GM10266 (cell line): Measurements from ENCODE around the gene WSB2.
A peak's percentile ranks its signal among the peaks of the same experiment; 100 is the strongest.

Experiments used
- DNase-seq: peaks from one replicate; pipeline ENCODE4 v3.0.0; 2012; ENCODE audit errors: extremely low spot score
- CTCF ChIP-seq: IDR thresholded peaks from 2 replicates; pipeline ENCODE4 v1.5.1; 2012; ENCODE audit warnings: mild to moderate bottlenecking, low read depth; ENCODE audit not compliant: control insufficient read depth, insufficient read depth; ENCODE audit errors: missing control alignments

WSB2 gene

GRCh38 chr12:118020036-118020435 lies 40.9 kb downstream of the WSB2 start:
- no peak for TF ChIP-seq CTCF
- DNase-seq, result no peak

GRCh38 chr12:118017926-118018325 lies 43.1 kb downstream of the WSB2 start:
- no peak for TF ChIP-seq CTCF
- no peak for DNase-seq

- no peak for TF ChIP-seq CTCF
- peak; percentile 97 for DNase-seq
Observed at GRCh38 chr12:118016424-118017264, 44.3 kb downstream of the WSB2 start, which contains the start of gene RFC5. Gene RFC5, plus strand, starts transcription at chr12:118016703. Its CDS starts 125 bp downstream, at chr12:118016828.

- DNase-seq, result no peak
- TF ChIP-seq CTCF, result no peak
Observed at GRCh38 chr12:118015944-118016343, 45.0 kb downstream of the WSB2 start.

GRCh38 chr12:118015306-118015705 lies 45.7 kb downstream of the WSB2 start:
- no peak for TF ChIP-seq CTCF
- no peak for DNase-seq

- no peak for DNase-seq
- TF ChIP-seq CTCF, result no peak
Observed at GRCh38 chr12:118013283-118013682, 47.7 kb downstream of the WSB2 start.

GRCh38 chr12:118011961-118012360 lies 49.0 kb downstream of the WSB2 start:
- no peak for TF ChIP-seq CTCF
- no peak for DNase-seq
